Myocyte (in vitro differentiated cells): ENCODE results near the gene SLC43A3. TPM values are rescaled to one million over a fixed set of nuclear protein-coding genes. Genes with fewer than 3 reads are reported as not detected.
"Not testable (repeated sequence)": the region's sequence is repeated elsewhere in the genome, so short reads cannot be mapped to it uniquely, and the experiment has no call there.

Experiments
- DNase-seq: peaks from one replicate; pipeline ENCODE4 v3.0.0-alpha.2; 2012; ENCODE audit warnings: low read depth
- total RNA-seq: library from RNA; depleted of rRNA; stranded (reverse); fragments of >200 nt; gene quantifications from 2 replicates; pipeline ENCODE4 v1.2.3, GENCODE V29; 2014

SLC43A3 gene
- total RNA-seq, 1 donor from 2014 or later: 21.6 TPM

- peak; percentile 49 for DNase-seq
Observed at GRCh38 chr11:57460022-57460757, 33.3 kb upstream of the SLC43A3 start, which contains the start of gene RTN4RL2. TSS of gene RTN4RL2 (plus strand) at chr11:57460528. CDS start at chr11:57460866, 338 bp downstream.

- DNase-seq: no peak
Observed at GRCh38 chr11:57459164-57460021, 32.5 kb upstream of the SLC43A3 start.

- peak; percentile 53 for DNase-seq
Observed at GRCh38 chr11:57458410-57459163, 31.7 kb upstream of the SLC43A3 start.

GRCh38 chr11:57458060-57458409 lies 31.1 kb upstream of the SLC43A3 start:
- DNase-seq: peak; percentile 15

GRCh38 chr11:57457643-57458023 lies 30.7 kb upstream of the SLC43A3 start:
- no peak for DNase-seq

GRCh38 chr11:57456960-57457642 lies 30.2 kb upstream of the SLC43A3 start:
- peak; percentile 91 for DNase-seq

- no peak for DNase-seq
Observed at GRCh38 chr11:57453543-57454177, 26.7 kb upstream of the SLC43A3 start.

GRCh38 chr11:57446055-57446454 lies 19.1 kb upstream of the SLC43A3 start:
- no peak for DNase-seq

- not testable (repeated sequence) for DNase-seq
Observed at GRCh38 chr11:57445122-57445394, 18.1 kb upstream of the SLC43A3 start.

GRCh38 chr11:57444362-57445121 lies 17.6 kb upstream of the SLC43A3 start:
- no peak for DNase-seq

- DNase-seq: no peak
Observed at GRCh38 chr11:57440744-57441414, 14.0 kb upstream of the SLC43A3 start.

GRCh38 chr11:57439786-57440185 lies 12.9 kb upstream of the SLC43A3 start:
- DNase-seq: no peak

GRCh38 chr11:57438345-57439285 lies 11.7 kb upstream of the SLC43A3 start:
- no peak for DNase-seq

GRCh38 chr11:57436031-57436430 lies 9.1 kb upstream of the SLC43A3 start:
- DNase-seq: no peak

- DNase-seq: peak; percentile 36
Observed at GRCh38 chr11:57434640-57435546, 8.0 kb upstream of the SLC43A3 start.

- no peak for DNase-seq
Observed at GRCh38 chr11:57432714-57433163, 5.8 kb upstream of the SLC43A3 start.

- DNase-seq: no peak
Observed at GRCh38 chr11:57432149-57432561, 5.2 kb upstream of the SLC43A3 start.
